Measurements from ENCODE around the gene DIAPH2. TPM values are rescaled to one million over a fixed set of nuclear protein-coding genes. Genes with fewer than 3 reads are reported as not detected.

The DIAPH2 gene
- total RNA-seq, 1 donor from 2014 or later: 3.8 TPM

- Mint-ChIP-seq H3K4me3 (ENCODE audit: unreplicated experiment) (no peak overlapping the region), H3K27me3 (ENCODE audit: unreplicated experiment) (no peaks in the 10 kb centered on the region), H3K9me3 (ENCODE audit: unreplicated experiment) (no peaks in the 10 kb centered on the region), H3K27ac (ENCODE audit: unreplicated experiment) (no peak overlapping the region), H3K4me1 (ENCODE audit: low read depth, unreplicated experiment) (no peaks in the 10 kb centered on the region), H3K36me3 (ENCODE audit: unreplicated experiment) (no peaks in the 10 kb centered on the region)
- no peak for DNase-seq
- no peak for TF ChIP-seq CTCF (IDR thresholded peaks at IDR 0.05; ENCODE audit: partially characterized antibody, unreplicated experiment)
These were observed 490.5 kb downstream of the DIAPH2 start for GRCh38 chrX:97175147-97175546.

GRCh38 chrX:97189668-97190067 lies 505.0 kb downstream of the DIAPH2 start:
- no peak overlapping the region for H3K4me3 Mint-ChIP-seq (ENCODE audit: unreplicated experiment)
- H3K36me3 Mint-ChIP-seq (ENCODE audit: unreplicated experiment): no peaks in the 10 kb centered on the region
- no peaks in the 10 kb centered on the region for H3K27me3 Mint-ChIP-seq (ENCODE audit: unreplicated experiment)
- H3K9me3 Mint-ChIP-seq (ENCODE audit: unreplicated experiment): no peaks in the 10 kb centered on the region
- no peak for TF ChIP-seq CTCF (IDR thresholded peaks at IDR 0.05; ENCODE audit: partially characterized antibody, unreplicated experiment)
- H3K27ac Mint-ChIP-seq (ENCODE audit: unreplicated experiment): no peak overlapping the region
- DNase-seq: no peak
- H3K4me1 Mint-ChIP-seq (ENCODE audit: low read depth, unreplicated experiment): no peaks in the 10 kb centered on the region

GRCh38 chrX:97199501-97199900 lies 514.9 kb downstream of the DIAPH2 start:
- Mint-ChIP-seq H3K27me3 (ENCODE audit: unreplicated experiment) (no peaks in the 10 kb centered on the region), H3K4me3 (ENCODE audit: unreplicated experiment) (no peak overlapping the region), H3K36me3 (ENCODE audit: unreplicated experiment) (no peaks in the 10 kb centered on the region), H3K4me1 (ENCODE audit: low read depth, unreplicated experiment) (no peaks in the 10 kb centered on the region), H3K9me3 (ENCODE audit: unreplicated experiment) (no peaks in the 10 kb centered on the region), H3K27ac (ENCODE audit: unreplicated experiment) (no peak overlapping the region)
- TF ChIP-seq CTCF (IDR thresholded peaks at IDR 0.05; ENCODE audit: partially characterized antibody, unreplicated experiment): no peak
- DNase-seq: no peak

- H3K4me1 Mint-ChIP-seq (ENCODE audit: low read depth, unreplicated experiment): no peaks in the 10 kb centered on the region
- no peak overlapping the region for H3K27ac Mint-ChIP-seq (ENCODE audit: unreplicated experiment)
- no peaks in the 10 kb centered on the region for H3K36me3 Mint-ChIP-seq (ENCODE audit: unreplicated experiment)
- H3K27me3 Mint-ChIP-seq (ENCODE audit: unreplicated experiment): no peaks in the 10 kb centered on the region
- H3K4me3 Mint-ChIP-seq (ENCODE audit: unreplicated experiment): no peak overlapping the region
- no peaks in the 10 kb centered on the region for H3K9me3 Mint-ChIP-seq (ENCODE audit: unreplicated experiment)
- no peak for DNase-seq
- TF ChIP-seq CTCF (IDR thresholded peaks at IDR 0.05; ENCODE audit: partially characterized antibody, unreplicated experiment): no peak
These were observed 515.8 kb downstream of the DIAPH2 start for GRCh38 chrX:97200454-97200853.

GRCh38 chrX:97210501-97210900 lies 525.9 kb downstream of the DIAPH2 start:
- H3K4me3 Mint-ChIP-seq (ENCODE audit: unreplicated experiment): no peak overlapping the region
- no peaks in the 10 kb centered on the region for H3K36me3 Mint-ChIP-seq (ENCODE audit: unreplicated experiment)
- DNase-seq: no peak
- TF ChIP-seq CTCF (IDR thresholded peaks at IDR 0.05; ENCODE audit: partially characterized antibody, unreplicated experiment): no peak
- no peaks in the 10 kb centered on the region for H3K9me3 Mint-ChIP-seq (ENCODE audit: unreplicated experiment)
- H3K27ac Mint-ChIP-seq (ENCODE audit: unreplicated experiment): no peak overlapping the region
- no peaks in the 10 kb centered on the region for H3K4me1 Mint-ChIP-seq (ENCODE audit: low read depth, unreplicated experiment)
- H3K27me3 Mint-ChIP-seq (ENCODE audit: unreplicated experiment): no peaks in the 10 kb centered on the region

All from glutamatergic neuron (in vitro differentiated cells).